HepG2 (cell line): ENCODE measurements around the gene PPP1R9B. TPM values are rescaled to one million over a fixed set of nuclear protein-coding genes. Genes with fewer than 3 reads are reported as not detected.

ENCODE experiments used
- ATAC-seq: fragments of 200-7000 bp; cut with Tn5 transposase; 3 replicates; pipeline ENCODE4 v1.9.1; 2020; ENCODE audit warnings: mild to moderate bottlenecking, moderate library complexity
- BruUV-seq: library from RNA; stranded (reverse); fragments of 400-500 nt; replicated peaks from 2 replicates; lab custom pipeline; 2021; lab: Mats Ljungman, UMichigan
- CTCF ChIA-PET: fragments of 300-600 bp; formaldehyde crosslinking; extraction: SDS; loops from one replicate; lab custom pipeline; 2021; ENCODE audit warnings: low total read pairs, inconsistent platforms, low intra/inter-chr PET ratio; lab: Yijun Ruan, JAX
- POLR2A ChIA-PET: fragments of 350-600 bp; sonication (Branson Sonifier 250); formaldehyde crosslinking; loops from one replicate; lab custom pipeline; 2020; ENCODE audit warnings: antibody characterized with exemption, inconsistent platforms; lab: Yijun Ruan, JAX
- DNase-seq: peaks from one replicate; pipeline ENCODE4 v3.0.0-alpha.2; 2015; ENCODE audit warnings: low spot score
- FAIRE-seq: peaks from 3 replicates; lab custom pipeline; 2011; peaks lifted over from hg19 to GRCh38; lab: Jason Lieb, UNC
- H2AFZ ChIP-seq: one replicate; pipeline ENCODE4 v1.6.1; 2011; ENCODE audit warnings: low read length, inconsistent platforms
- H3K27ac ChIP-seq: fragments of 300-600 bp; 3 replicates; pipeline ENCODE4 v1.8.0; 2011; ENCODE audit warnings: mixed run types, mild to moderate bottlenecking, mixed read lengths, low read length, inconsistent platforms; ENCODE audit not compliant: insufficient read depth; ENCODE audit errors: extremely low read length
- H3K27me3 ChIP-seq, 2 experiments: fragments of 200-600 bp in 1 of 2; 2 replicates in 1 of 2; 3 replicates in 1 of 2; pipeline versions ENCODE4 v1.6.0 to v1.8.0; 2011; ENCODE audit warnings: low read length in 2 of 2, mild to moderate bottlenecking in 2 of 2, moderate library complexity in 2 of 2, inconsistent platforms in 1 of 2; ENCODE audit not compliant: insufficient read depth in 2 of 2, control insufficient read depth in 1 of 2
- H3K36me3 ChIP-seq, 2 experiments: fragments of 200-600 bp in 1 of 2; replicated peaks in 1 of 2; 2 replicates in 1 of 2; 3 replicates in 1 of 2; pipeline versions ENCODE4 v1.5.1 to v1.8.0; 2011; ENCODE audit warnings: low read length in 2 of 2, inconsistent platforms in 1 of 2; ENCODE audit not compliant: insufficient read depth in 2 of 2, control insufficient read depth in 1 of 2
- H3K4me1 ChIP-seq: 2 replicates; pipeline ENCODE4 v1.5.1; 2012; ENCODE audit warnings: low read length, inconsistent platforms; ENCODE audit not compliant: insufficient read depth
- H3K4me2 ChIP-seq: 2 replicates; pipeline ENCODE4 v1.6.0; 2011; ENCODE audit warnings: low read depth, low read length, inconsistent platforms
- H3K4me3 ChIP-seq, 3 experiments: fragments of 200-600 bp in 1 of 3; sonication (generic), shearing (Covaris generic) in 1 of 3; replicated peaks in 1 of 3; 2 replicates each; pipeline ENCODE4 v1.5.1; 2011 to 2016; ENCODE audit warnings: low read length in 3 of 3, inconsistent platforms in 2 of 3, low read depth in 2 of 3, mild to moderate bottlenecking in 2 of 3, control low read depth in 1 of 3, mixed read lengths in 1 of 3; ENCODE audit not compliant: insufficient read depth in 1 of 3
- H3K79me2 ChIP-seq: one replicate; pipeline ENCODE4 v1.6.1; 2011; ENCODE audit warnings: low read length, inconsistent platforms; ENCODE audit not compliant: insufficient read depth
- H3K9ac ChIP-seq: 2 replicates; pipeline ENCODE4 v1.6.0; 2011; ENCODE audit warnings: mild to moderate bottlenecking, low read depth, low read length, inconsistent platforms; ENCODE audit not compliant: insufficient read depth
- H3K9me3 ChIP-seq: 2 replicates; pipeline ENCODE4 v1.5.1; 2012; ENCODE audit warnings: mild to moderate bottlenecking, low read length
- H4K20me1 ChIP-seq: 2 replicates; pipeline ENCODE4 v1.6.0; 2011; ENCODE audit warnings: inconsistent platforms, mild to moderate bottlenecking, low read length, moderate library complexity; ENCODE audit not compliant: insufficient read depth
- ARHGAP35 ChIP-seq: sonication (generic); formaldehyde crosslinking; IDR thresholded peaks from 2 replicates; pipeline ENCODE4 v1.9.0; 2022; ENCODE audit warnings: mild to moderate bottlenecking, inconsistent platforms, moderate library complexity, missing genetic modification reagents, borderline replicate concordance
- BHLHE40 ChIP-seq: IDR thresholded peaks from 2 replicates; pipeline ENCODE4 v1.6.1; 2011; ENCODE audit warnings: low read length, improper control_type of control experiment
- CHD4 ChIP-seq: fragments of 200-600 bp; sonication (generic); IDR thresholded peaks from 2 replicates; pipeline ENCODE4 v1.7.0; 2017; ENCODE audit warnings: mild to moderate bottlenecking, low read length, borderline replicate concordance
- ETV5 ChIP-seq: IDR thresholded peaks from 2 replicates; pipeline ENCODE4 v1.6.1; 2018; ENCODE audit warnings: missing biosample characterization, missing genetic modification reagents, inconsistent platforms, borderline replicate concordance
- HNRNPH1 ChIP-seq: fragments of 200-400 bp; formaldehyde crosslinking; optimal IDR thresholded peaks from 2 replicates; pipeline ENCODE3; 2017; ENCODE audit warnings: mild to moderate bottlenecking, low read depth, low read length
- HNRNPUL1 ChIP-seq: fragments of 200-400 bp; formaldehyde crosslinking; IDR thresholded peaks from 2 replicates; pipeline ENCODE4 v1.6.1; 2017; ENCODE audit warnings: low read depth, mild to moderate bottlenecking, low read length, moderate library complexity
- MEIS2 ChIP-seq: sonication (generic); formaldehyde crosslinking; IDR thresholded peaks from 2 replicates; pipeline ENCODE4 v1.9.0; 2021; ENCODE audit warnings: mild to moderate bottlenecking, missing genetic modification reagents
- MTA3 ChIP-seq: sonication (generic); formaldehyde crosslinking; IDR thresholded peaks from 2 replicates; pipeline ENCODE4 v1.4.0; 2020; ENCODE audit warnings: missing genetic modification reagents
- RAD21 ChIP-seq: fragments of 450-650 bp; formaldehyde crosslinking; IDR thresholded peaks from 2 replicates; pipeline ENCODE4 v1.5.0; 2020; ENCODE audit warnings: mild to moderate bottlenecking
- SAFB2 ChIP-seq: sonication (generic); formaldehyde crosslinking; IDR thresholded peaks from 2 replicates; pipeline ENCODE4 v1.5.1; 2020; ENCODE audit warnings: missing genetic modification reagents, low read depth, mild to moderate bottlenecking, borderline replicate concordance
- XRCC5 ChIP-seq: fragments of 200-400 bp; formaldehyde crosslinking; optimal IDR thresholded peaks from 2 replicates; pipeline ENCODE3; 2017; ENCODE audit warnings: mild to moderate bottlenecking, low read length
- YY1 ChIP-seq: IDR thresholded peaks from 2 replicates; pipeline ENCODE4 v1.6.1; 2011; ENCODE audit warnings: low read length, low read depth, moderate library complexity, mild to moderate bottlenecking; ENCODE audit not compliant: insufficient read depth, insufficient replicate concordance
- ZKSCAN1 ChIP-seq: fragments of 150-350 bp; IDR thresholded peaks from 2 replicates; pipeline ENCODE4 v1.6.1; 2014; ENCODE audit warnings: low read length
- ZNF10 ChIP-seq: sonication (generic); formaldehyde crosslinking; IDR thresholded peaks from 2 replicates; pipeline ENCODE4 v1.4.0; 2020; ENCODE audit warnings: mild to moderate bottlenecking, low read depth, missing genetic modification reagents, borderline replicate concordance
- ZNF232 ChIP-seq: sonication (generic); formaldehyde crosslinking; IDR thresholded peaks from 2 replicates; pipeline ENCODE4 v1.4.0; 2020; ENCODE audit warnings: missing genetic modification reagents, borderline replicate concordance
- ZNF264 ChIP-seq: sonication (generic); formaldehyde crosslinking; IDR thresholded peaks from 2 replicates; pipeline ENCODE4 v1.4.0; 2020; ENCODE audit warnings: missing genetic modification reagents
- ZSCAN9 ChIP-seq: IDR thresholded peaks from 2 replicates; pipeline ENCODE4 v1.6.1; 2016; ENCODE audit warnings: borderline replicate concordance
- WGBS: methylation state at CpG from one replicate; pipeline ENCODE4 v1.1.6; 2017; ENCODE audit warnings: low lambda C conversion rate; 5-methylcytosine and 5-hydroxymethylcytosine counted together
- in situ Hi-C: cut with HindIII; loops from 2 replicates; pipeline ENCODE4 v1.10.0; 2017; ENCODE audit warnings: low pct_unique_long_range_greater_than_20kb; ENCODE audit not compliant: extremely low pct_ligation_motif_present
- intact Hi-C: fragments of 100-400 bp; cut with micrococcal nuclease; formaldehyde crosslinking; loops from one replicate; pipeline ENCODE4 v1.10.0; 2022; ENCODE audit not compliant: unreplicated experiment
- polyA plus RNA-seq, 8 experiments: library from polyadenylated mRNA; depleted of rRNA in 3 of 8; stranded (reverse) in 7 of 8; unstranded in 1 of 8; fragments of >200 nt; fragmentation: Illumina TruSeq in 4 of 8; extraction: Trizol in 4 of 8; gene quantifications; 2 replicates each; pipeline versions ENCODE4 v1.2.1 to v1.2.3, GENCODE V29; 2011 to 2016; ENCODE audit warnings: low read depth in 4 of 8, missing spikeins in 1 of 8, mixed read lengths in 1 of 8; ENCODE audit not compliant: insufficient read depth in 1 of 8
- total RNA-seq, 5 experiments: library from RNA; depleted of rRNA; stranded (reverse); fragments of >200 nt; fragmentation: Illumina TruSeq; extraction: Trizol; gene quantifications; 2 replicates each; pipeline ENCODE4 v1.2.3, GENCODE V29; 2016; ENCODE audit warnings: low read depth in 1 of 5
- TF ChIP-seq, protein P1 (sequence below): sonication (generic); formaldehyde crosslinking; IDR thresholded peaks from 2 replicates; pipeline ENCODE4 v1.8.0; 2022; ENCODE audit warnings: missing genetic modification reagents, mild to moderate bottlenecking, borderline replicate concordance
- TF ChIP-seq, protein P2 (sequence below): sonication (generic); formaldehyde crosslinking; IDR thresholded peaks from 2 replicates; pipeline ENCODE4 v1.4.0; 2020; ENCODE audit warnings: mild to moderate bottlenecking, low read depth, missing genetic modification reagents
- TF ChIP-seq, protein P3 (sequence below): sonication (generic); formaldehyde crosslinking; IDR thresholded peaks from 2 replicates; pipeline ENCODE4 v1.5.0; 2020; ENCODE audit warnings: missing genetic modification reagents

The PPP1R9B gene
- total and polyA plus RNA-seq, 2 of the 13 experiments (the other 11 are each of a cell fraction or from before 2014, with no cell fraction given) = 9.4 to 15.8 TPM

- intact Hi-C loops = loop anchor here (1.0 kb wide), 1 partner anchor 44 kb away; no protein-coding TSS in a partner anchor
- BruUV-seq = no TSS peak
- H3K27ac ChIP-seq = no peak overlapping the region
- no peak overlapping the region; the same call in 1 of the 2 replicates for H3K9ac ChIP-seq
- H2AFZ ChIP-seq = no peak overlapping the region
- H3K36me3 ChIP-seq = no peaks in the 10 kb centered on the region
- H3K4me2 ChIP-seq = peak overlapping the region; percentile 28
- H3K79me2 ChIP-seq = no peaks in the 10 kb centered on the region
- ChIA-PET POLR2A (interaction anchor here (1.4 to 1.5 kb wide), 2 partner anchors 15 to 23 kb away, joined by 4 read pairs; no protein-coding TSS in a partner anchor), CTCF (interaction anchor here (3.6 kb wide), 1 partner anchor 23 kb away, joined by 15 read pairs; the partner anchor contains the start of gene PDK2)
- no peaks in the 10 kb centered on the region for H4K20me1 ChIP-seq
- peaks cover 0 to 45% of the 10 kb centered on the region in 2 experiments; a peak in 3 of 5 replicates for H3K27me3 ChIP-seq
- no peaks in the 10 kb centered on the region for H3K9me3 ChIP-seq
- peak; percentile 51 for DNase-seq
- peaks cover 68% of the 10 kb centered on the region for H3K4me1 ChIP-seq
- in situ Hi-C loops = loop anchor here (5.0 kb wide), 1 partner anchor 45 kb away; no protein-coding TSS in a partner anchor
- no peak for FAIRE-seq
- 55% methylated on average over 46 of the region's 64 CpGs for WGBS
- peak; percentile 76 for ATAC-seq
- peak overlapping the region in 1 of 3 experiments; percentile 30; a peak in 1 of 6 replicates for H3K4me3 ChIP-seq
- TF ChIP-seq CHD4 (0 out of 2 replicates have a peak, but pooled peaks have one; percentile 50), ETV5 (CRISPR knock-in tag) (peak; percentile 18; the same call in 1 of the 2 replicates), HNRNPUL1 (no peak), ZNF232 (CRISPR knock-in tag) (0 out of 2 replicates have a peak, but pooled peaks have one; percentile 34), ZSCAN9 (CRISPR knock-in tag) (no peak), BHLHE40 (0 out of 2 replicates have a peak, but pooled peaks have one; percentile 30), XRCC5 (peak; percentile 44), SAFB2 (CRISPR knock-in tag) (peak; percentile 85), ARHGAP35 (peak; percentile 67; the same call in 1 of the 2 replicates), MTA3 (no peak), YY1 (peak; percentile 49), ZKSCAN1 (peak; percentile 95), ZNF264 (no peak), RAD21 (CRISPR knock-in tag) (peak; percentile 90), MEIS2 (CRISPR knock-in tag) (0 out of 2 replicates have a peak, but pooled peaks have one; percentile 48), HNRNPH1 (no peak), ZNF10 (CRISPR knock-in tag) (no peak)
- TF ChIP-seq, protein P1, sequence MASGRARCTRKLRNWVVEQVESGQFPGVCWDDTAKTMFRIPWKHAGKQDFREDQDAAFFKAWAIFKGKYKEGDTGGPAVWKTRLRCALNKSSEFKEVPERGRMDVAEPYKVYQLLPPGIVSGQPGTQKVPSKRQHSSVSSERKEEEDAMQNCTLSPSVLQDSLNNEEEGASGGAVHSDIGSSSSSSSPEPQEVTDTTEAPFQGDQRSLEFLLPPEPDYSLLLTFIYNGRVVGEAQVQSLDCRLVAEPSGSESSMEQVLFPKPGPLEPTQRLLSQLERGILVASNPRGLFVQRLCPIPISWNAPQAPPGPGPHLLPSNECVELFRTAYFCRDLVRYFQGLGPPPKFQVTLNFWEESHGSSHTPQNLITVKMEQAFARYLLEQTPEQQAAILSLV (CRISPR knock-in tag) = peak; percentile 73; the same call in 1 of the 2 replicates
- TF ChIP-seq, protein P2, sequence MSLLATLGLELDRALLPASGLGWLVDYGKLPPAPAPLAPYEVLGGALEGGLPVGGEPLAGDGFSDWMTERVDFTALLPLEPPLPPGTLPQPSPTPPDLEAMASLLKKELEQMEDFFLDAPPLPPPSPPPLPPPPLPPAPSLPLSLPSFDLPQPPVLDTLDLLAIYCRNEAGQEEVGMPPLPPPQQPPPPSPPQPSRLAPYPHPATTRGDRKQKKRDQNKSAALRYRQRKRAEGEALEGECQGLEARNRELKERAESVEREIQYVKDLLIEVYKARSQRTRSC (CRISPR knock-in tag) = no peak
- TF ChIP-seq, protein P3, sequence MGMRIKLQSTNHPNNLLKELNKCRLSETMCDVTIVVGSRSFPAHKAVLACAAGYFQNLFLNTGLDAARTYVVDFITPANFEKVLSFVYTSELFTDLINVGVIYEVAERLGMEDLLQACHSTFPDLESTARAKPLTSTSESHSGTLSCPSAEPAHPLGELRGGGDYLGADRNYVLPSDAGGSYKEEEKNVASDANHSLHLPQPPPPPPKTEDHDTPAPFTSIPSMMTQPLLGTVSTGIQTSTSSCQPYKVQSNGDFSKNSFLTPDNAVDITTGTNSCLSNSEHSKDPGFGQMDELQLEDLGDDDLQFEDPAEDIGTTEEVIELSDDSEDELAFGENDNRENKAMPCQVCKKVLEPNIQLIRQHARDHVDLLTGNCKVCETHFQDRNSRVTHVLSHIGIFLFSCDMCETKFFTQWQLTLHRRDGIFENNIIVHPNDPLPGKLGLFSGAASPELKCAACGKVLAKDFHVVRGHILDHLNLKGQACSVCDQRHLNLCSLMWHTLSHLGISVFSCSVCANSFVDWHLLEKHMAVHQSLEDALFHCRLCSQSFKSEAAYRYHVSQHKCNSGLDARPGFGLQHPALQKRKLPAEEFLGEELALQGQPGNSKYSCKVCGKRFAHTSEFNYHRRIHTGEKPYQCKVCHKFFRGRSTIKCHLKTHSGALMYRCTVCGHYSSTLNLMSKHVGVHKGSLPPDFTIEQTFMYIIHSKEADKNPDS (CRISPR knock-in tag) = no peak
These were observed 33.0 kb downstream of the PPP1R9B start for GRCh38 chr17:50117202-50118051.
